Measurements from ENCODE around the gene NTN3. TPM values are rescaled to one million over a fixed set of nuclear protein-coding genes. Genes with fewer than 3 reads are reported as not detected.
"Not testable (repeated sequence)": the region's sequence is repeated elsewhere in the genome, so short reads cannot be mapped to it uniquely, and the experiment has no call there.

NTN3 gene
- total RNA-seq, 1 donor from 2014 or later: not detected

DNA sequence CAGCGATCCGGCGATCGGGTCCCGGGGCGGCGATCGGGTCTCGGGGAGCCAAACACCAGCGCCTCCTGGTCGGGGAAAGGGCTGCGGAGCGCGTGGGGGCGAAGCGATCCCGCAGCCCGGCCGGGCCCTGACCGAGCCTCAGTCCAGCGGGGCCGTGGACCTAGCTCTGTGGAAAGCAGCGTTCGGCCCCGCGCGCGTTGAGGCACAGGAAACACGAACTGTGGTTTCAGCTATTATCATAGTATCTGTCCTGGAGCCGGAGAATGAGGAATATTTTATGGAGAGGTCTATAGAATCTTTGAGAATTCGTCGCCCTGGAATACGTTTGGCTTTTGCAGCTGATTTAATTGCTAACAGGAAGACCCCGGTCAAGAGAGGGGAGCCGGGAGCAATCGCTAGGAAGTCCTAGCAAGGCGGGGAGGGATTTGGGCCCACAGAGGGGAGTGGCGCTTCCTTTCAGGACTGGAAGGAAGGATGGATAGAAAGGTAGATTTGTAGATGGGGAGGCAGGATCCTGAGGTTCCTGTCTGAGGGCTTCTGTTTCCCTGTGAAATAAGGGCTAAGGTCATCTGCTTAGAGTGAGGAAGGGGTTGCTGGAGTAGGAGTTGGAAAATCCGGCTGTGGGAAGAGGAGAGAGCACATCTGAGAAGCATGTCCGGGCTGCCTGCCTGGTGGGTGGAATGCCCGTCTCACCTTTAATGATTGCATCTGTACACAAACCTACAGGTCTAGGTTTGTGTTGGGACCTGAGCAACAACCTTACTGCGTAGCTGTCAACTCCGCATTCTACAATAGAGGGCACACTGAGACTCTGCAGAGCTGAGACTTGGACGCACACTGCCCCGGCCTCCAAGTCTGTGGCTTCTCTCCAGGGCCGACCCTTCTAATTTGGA, 41.1 kb upstream of the NTN3 start:
- no peaks in the 10 kb centered on the region for H3K9me3 ChIP-seq
- ATAC-seq (peak; percentile 0), DNase-seq (no peak)
- no peaks in the 10 kb centered on the region for H3K36me3 ChIP-seq
- H3K27ac ChIP-seq: peak overlapping the region; percentile 14
- H3K4me1 ChIP-seq: peaks cover 13% of the 10 kb centered on the region
- TF ChIP-seq, protein P1, sequence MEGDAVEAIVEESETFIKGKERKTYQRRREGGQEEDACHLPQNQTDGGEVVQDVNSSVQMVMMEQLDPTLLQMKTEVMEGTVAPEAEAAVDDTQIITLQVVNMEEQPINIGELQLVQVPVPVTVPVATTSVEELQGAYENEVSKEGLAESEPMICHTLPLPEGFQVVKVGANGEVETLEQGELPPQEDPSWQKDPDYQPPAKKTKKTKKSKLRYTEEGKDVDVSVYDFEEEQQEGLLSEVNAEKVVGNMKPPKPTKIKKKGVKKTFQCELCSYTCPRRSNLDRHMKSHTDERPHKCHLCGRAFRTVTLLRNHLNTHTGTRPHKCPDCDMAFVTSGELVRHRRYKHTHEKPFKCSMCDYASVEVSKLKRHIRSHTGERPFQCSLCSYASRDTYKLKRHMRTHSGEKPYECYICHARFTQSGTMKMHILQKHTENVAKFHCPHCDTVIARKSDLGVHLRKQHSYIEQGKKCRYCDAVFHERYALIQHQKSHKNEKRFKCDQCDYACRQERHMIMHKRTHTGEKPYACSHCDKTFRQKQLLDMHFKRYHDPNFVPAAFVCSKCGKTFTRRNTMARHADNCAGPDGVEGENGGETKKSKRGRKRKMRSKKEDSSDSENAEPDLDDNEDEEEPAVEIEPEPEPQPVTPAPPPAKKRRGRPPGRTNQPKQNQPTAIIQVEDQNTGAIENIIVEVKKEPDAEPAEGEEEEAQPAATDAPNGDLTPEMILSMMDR (IDR thresholded peaks at IDR 0.05): no peak
- H3K4me3 ChIP-seq: peak overlapping the region; percentile 79
- H3K27me3 ChIP-seq: no peaks in the 10 kb centered on the region
- intact Hi-C loops (cut with DNase I): no loop called here

DNA sequence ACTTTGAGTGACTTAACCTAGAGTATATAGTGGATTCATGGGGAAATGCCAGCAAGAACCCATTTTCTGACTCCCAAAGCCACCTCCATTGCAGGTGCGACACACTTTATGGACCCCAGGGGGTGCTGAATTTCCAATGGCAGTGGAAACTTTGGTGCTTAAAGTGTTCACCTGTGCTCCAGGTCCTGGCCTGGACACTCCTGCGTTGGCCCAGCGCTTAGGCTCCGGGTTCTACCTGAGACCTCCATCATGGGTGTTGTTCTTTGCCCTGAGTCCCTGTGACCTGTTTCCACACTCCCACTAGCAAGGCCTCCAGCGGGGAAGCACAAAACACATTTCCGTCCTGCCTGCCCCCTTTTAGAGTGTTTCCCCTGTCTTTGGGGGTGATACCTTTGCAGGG, 38.8 kb upstream of the NTN3 start:
- Histone ChIP-seq H3K9me3 (no peaks in the 10 kb centered on the region), H3K36me3 (peaks cover 4% of the 10 kb centered on the region), H3K27ac (no peak overlapping the region), H3K4me3 (no peak overlapping the region), H3K4me1 (peaks cover 13% of the 10 kb centered on the region), H3K27me3 (no peaks in the 10 kb centered on the region)
- ATAC-seq (no peak), DNase-seq (peak; percentile 49)
- TF ChIP-seq, protein P1 (IDR thresholded peaks at IDR 0.05): no peak
- intact Hi-C loops (cut with DNase I): no loop called here

DNA sequence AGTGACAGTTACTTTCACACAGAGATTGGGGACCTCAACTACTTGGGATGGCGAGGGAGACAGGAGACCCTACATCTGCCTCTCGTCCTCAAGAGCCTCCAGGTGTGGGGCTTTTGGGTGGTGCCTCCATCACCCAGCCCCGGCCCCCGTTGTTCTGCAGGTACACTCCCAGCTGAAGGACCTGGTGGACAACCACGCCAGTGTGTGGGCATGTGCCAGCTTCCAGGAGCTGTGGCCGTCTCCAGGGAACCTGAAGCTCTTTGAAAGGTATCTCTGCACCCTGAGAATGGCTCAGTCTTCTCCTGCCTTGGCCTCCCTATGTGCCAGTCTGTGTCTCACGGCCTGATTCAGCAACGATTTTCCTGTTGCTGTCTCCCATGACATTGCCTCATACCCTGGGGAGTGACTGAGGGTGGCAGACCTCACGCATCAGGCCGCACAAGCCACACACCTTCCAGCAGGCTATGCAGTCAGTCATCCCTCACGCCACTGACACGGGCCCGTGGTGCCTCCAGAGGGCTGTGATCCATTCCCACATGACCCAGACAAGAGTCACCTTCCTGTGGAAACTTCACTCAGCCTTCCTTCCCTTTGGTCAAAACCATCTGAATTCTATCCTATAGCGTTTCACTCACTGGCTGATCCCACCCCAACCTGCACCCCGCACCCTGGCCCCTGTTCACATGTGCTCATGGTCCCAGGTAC, 38.1 kb upstream of the NTN3 start:
- Histone ChIP-seq H3K27me3 (no peaks in the 10 kb centered on the region), H3K36me3 (peaks cover 4% of the 10 kb centered on the region), H3K4me3 (no peak overlapping the region), H3K4me1 (peaks cover 13% of the 10 kb centered on the region), H3K9me3 (no peaks in the 10 kb centered on the region), H3K27ac (no peak overlapping the region)
- intact Hi-C loops (cut with DNase I): no loop called here
- DNase-seq (peak; percentile 43), ATAC-seq (no peak)
- TF ChIP-seq, protein P1 (IDR thresholded peaks at IDR 0.05): no peak

DNA sequence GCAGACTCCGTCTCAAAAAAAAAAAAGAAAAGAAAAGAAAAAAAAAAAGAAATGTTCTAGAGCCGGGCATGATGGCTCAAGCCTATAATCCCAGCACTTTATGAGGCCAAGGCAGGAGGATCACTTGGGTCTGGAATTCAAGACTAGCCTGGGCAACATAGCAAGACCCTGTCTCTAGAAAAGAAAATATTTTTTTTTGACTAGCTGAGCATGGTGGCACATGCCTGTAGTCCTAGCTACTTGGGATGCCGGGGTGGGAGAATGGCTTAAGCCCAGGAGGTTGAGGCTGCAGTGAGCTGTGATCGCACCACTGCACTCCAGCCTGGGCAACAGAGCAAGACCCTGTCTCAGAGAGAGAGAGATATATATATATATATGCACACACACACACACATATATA, 35.9 kb upstream of the NTN3 start:
- peak; percentile 5 for DNase-seq
- ATAC-seq: not testable (repeated sequence)

DNA sequence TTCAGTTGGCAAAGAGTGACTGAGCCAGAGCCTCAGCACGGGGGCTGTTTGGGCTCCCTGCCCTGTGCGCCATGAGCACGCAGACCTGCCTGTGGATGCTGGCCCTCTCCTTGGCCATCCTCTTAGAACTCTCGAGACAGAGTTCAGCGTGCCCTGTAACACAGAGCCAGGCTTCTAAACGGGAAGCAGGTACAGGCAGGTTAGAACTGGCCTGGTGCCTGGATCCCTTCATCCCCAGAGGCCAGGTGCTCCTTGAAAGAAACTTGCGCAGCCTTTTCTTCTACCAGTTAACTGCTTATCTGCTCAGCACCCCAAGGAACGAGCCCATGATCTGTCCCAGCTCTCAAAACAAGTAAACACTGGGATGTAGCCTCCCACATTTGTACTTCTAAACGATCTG, 35.0 kb upstream of the NTN3 start:
- Histone ChIP-seq H3K9me3 (no peaks in the 10 kb centered on the region), H3K27ac (no peak overlapping the region), H3K4me1 (no peaks in the 10 kb centered on the region), H3K36me3 (peaks cover 4% of the 10 kb centered on the region), H3K4me3 (no peak overlapping the region), H3K27me3 (no peaks in the 10 kb centered on the region)
- TF ChIP-seq, protein P1 (IDR thresholded peaks at IDR 0.05): no peak
- ATAC-seq: no peak
- intact Hi-C loops (cut with DNase I): no loop called here
- peak; percentile 46 for DNase-seq

More for the DNA sequence above, 35.9 kb upstream of the NTN3 start:
- intact Hi-C loops (cut with DNase I); H3K27me3 ChIP-seq; H3K36me3 ChIP-seq; H3K4me1 ChIP-seq; H3K27ac ChIP-seq; H3K4me3 ChIP-seq; H3K9me3 ChIP-seq: not testable (repeated sequence)
